Activated gamma-delta T cell treated with Interleukin-2 at 50 U/mL for 16 hours (primary cell): Measurements from ENCODE around the gene CYP4F11.
"Not testable (repeated sequence)": the region's sequence is repeated elsewhere in the genome, so short reads cannot be mapped to it uniquely, and the experiment has no call there.

ENCODE experiments used
- DNase-seq: peaks from one replicate; pipeline ENCODE4 v3.0.0-alpha.2; 2020

Gene CYP4F11, protein sequence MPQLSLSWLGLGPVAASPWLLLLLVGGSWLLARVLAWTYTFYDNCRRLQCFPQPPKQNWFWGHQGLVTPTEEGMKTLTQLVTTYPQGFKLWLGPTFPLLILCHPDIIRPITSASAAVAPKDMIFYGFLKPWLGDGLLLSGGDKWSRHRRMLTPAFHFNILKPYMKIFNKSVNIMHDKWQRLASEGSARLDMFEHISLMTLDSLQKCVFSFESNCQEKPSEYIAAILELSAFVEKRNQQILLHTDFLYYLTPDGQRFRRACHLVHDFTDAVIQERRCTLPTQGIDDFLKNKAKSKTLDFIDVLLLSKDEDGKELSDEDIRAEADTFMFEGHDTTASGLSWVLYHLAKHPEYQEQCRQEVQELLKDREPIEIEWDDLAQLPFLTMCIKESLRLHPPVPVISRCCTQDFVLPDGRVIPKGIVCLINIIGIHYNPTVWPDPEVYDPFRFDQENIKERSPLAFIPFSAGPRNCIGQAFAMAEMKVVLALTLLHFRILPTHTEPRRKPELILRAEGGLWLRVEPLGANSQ

DNA sequence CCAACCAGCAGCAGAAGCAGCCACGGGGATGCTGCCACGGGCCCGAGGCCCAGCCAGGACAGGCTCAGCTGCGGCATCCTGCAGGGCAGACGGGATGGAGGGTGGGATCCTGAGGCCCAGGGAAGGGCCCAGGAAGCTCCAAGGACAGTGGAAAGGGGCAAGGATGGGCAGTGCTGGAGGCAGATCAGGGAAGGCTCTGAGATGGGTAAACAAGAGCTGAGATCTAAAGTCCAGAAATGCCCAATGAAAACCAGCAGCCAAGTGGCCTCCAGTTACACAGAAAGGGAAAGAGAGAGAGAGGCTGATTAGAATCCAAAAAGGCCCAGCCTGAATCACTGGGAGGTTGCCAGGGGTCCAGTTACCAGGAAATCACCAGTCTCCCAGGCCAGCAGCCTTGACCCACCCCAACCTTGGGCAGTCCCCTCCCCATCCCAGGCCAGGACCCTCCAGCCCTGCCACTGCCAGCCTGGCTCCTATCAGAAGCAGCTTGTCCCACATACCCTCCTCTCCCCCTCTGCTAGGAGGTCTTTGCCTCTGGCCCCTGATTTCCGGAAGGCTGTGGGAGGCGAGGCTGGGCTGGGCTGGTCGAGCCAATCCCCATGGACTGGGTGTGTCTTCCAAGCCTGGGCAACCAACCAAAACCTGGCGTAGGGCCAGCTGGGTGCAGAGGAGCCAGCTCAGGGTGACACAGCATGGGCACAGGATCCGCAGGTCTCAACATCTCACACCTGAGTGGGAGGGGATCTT lies at the start of gene CYP4F11:
Gene CYP4F11 (minus strand): TSS at position 198 of the 747 bp plus-strand sequence. CDS start 121 bp downstream, at position 77.
- DNase-seq: no peak

DNA sequence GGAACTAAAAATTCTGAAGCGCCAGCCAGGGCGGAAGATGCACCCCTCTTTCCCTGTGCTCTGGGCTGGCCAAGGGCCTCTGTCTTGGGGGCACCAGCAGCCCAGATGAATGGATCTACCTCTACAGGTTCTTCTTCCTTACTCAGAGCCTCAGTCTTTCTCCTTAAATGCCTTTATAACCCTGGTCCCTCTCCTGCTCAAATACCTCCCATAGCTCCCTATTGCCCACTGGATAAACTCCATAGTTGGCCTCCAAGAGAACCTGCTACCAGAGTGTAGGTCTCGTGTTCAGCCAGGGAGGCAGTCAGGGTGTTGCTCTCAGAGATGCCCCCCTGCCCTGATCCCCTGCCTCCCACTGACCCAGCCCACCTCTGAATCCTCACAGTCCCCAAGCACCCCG lies 45.0 kb upstream of the CYP4F11 start:
- no peak for DNase-seq

DNA sequence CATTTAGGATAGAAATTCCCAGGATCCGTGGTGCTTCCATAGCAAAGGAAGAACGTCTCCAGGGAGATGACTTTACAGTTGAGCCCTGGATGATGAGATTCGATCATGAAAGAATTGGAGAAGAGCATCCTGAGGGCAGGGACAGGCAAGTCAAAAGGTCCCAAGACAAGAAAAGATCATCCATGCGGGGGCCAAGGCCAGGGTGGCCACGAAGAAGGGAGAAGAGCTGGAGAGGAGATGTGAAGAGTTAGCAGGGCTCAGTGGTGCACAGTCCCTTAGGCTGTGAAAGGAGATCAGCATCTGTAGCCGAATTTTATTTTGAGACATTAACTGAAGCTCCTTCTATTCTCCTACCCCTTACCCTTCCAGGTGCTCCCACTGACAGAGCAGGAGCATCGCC lies 43.4 kb upstream of the CYP4F11 start:
- no peak for DNase-seq

DNA sequence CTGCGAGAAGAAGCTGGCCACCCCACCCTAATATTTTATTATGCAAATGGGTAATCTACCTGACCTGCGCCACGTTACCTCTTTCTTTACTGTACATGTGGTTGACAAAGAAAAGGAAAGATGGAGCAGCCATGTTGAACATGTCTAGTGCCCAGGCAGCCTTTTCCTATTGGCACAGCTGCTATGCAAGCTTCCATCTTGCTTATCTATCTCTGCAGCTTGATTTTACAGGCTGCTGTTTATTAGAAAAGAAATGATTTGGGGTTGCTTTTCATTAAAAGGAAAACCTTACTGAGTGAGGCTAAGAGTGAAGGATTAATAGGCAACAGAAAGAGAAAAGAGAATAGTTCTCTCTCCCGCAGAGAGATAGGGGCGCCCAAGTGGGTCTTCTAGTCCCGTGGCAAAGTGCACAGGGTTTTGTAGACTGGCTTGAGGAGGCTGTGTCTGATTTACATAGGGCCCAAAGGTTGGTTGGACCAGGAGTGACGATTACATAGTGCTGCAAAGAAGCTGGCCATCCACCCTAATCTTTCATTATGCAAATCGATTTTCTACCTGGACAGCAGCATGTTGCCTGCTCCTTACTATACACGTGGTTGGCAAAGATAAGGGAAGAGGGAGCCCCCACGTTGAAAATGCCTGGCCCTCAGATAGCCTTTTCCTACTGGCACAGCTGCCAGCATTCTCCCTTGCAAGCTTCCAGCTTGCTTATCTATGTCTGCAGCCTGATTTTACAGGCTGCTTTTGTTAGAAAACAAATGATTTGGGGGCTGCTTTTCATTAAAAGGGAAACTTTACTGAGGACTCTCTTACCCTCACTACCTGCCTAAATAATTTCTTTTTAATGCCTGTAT lies 42.7 kb upstream of the CYP4F11 start:
- DNase-seq: no peak

DNA sequence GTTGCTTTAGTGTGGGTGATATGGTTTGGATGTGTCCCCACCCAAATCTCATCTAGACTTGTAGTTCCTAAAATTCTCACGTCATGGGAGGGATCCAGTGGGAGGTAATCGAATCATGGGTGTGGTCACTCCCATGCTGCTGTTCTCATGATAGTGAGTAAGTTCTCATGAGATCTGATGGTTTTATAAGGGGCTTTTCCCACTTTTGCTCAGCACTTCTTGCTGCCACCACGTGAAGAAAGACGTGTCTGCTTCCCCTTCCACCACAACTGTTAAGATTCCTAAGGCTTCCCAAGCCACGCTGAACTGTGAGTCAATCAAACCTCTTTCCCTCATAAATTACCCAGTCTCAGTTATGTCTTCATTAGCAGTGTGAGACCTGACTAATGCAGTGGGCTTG lies 40.5 kb upstream of the CYP4F11 start:
- no peak for DNase-seq

DNA sequence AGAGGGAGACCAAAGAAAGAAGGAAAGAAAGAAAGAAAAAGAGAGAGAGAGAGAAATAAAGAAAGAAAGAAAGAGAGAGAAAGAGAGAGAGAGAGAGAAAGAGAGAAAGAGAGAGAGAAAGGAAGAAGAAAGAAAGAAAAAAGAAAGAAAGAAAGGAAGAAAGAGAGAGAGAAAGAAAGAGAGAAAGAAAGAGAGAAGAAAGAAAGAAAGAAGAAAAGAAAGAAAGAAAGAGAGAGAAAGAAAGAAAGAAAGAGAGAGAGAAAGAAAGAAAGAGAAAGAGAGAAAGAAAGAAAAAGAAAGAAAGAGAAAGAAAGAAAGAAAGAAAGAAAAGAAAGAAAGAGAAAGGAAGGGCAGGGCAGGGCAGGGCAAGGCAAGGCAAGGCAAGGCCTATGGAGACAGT lies 37.7 kb upstream of the CYP4F11 start:
- not testable (repeated sequence) for DNase-seq

DNA sequence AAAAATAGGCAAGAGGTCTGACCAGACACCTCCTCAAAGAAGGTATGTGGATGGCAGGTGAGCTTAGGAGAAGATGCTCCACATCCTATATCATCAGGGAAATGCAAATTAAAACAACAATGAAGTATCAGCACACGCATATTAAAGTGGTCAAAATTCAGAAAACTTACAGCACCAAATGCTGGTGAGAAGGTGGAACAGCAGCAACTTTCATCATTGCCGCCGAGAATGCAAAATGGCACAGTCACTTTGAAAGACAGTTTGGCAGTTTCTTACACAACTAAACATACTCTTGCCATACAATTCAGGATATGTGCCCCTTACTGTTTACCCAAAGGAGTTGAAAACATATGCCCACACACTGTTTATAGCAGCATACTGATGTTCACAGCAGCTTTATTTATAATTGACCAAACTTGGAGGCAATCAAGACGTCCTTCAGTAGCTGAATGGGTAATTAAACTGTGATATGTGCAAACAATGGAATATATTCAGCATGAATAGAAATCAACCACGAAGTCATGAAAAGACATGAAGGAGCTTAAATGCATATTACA lies 37.0 kb upstream of the CYP4F11 start:
- DNase-seq: no peak

DNA sequence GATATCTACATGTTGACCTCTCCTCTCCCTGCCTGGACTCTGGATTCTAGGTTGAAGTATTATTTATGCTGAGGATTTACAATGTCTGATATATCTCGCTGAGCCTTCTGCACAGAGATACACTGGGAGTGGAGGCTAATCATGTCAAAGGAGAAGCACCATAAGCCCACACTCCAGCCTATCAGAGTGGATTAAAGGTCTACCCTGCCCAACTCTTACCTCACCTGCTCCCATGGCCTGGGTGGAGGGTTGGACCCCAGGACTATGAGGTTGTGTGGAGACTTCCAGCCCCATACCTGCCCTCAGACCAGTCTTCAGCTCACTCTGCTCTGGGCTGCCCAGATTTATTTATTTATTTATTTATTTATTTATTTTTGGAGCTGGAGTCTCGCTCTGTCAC lies 29.9 kb upstream of the CYP4F11 start:
- no peak for DNase-seq

DNA sequence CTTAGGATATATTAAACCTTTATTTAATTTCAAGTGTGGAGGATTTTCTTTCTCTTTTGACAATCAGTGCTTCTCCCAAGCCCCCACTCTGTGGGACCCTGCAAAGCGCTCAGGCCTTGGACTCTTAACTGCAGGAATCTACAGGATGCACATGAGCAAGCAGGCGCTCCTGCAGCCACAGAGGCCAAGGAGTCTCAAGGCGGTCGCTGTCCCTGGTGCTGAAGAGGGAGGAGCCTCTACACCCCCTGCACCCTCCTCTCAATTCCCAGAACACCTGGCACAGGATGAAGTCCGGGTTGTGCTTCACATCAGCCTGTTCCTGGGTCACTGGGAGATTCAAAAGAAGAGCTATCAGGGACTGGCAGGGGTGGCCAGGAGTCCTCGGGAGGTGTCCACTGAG lies 28.0 kb upstream of the CYP4F11 start:
- no peak for DNase-seq

DNA sequence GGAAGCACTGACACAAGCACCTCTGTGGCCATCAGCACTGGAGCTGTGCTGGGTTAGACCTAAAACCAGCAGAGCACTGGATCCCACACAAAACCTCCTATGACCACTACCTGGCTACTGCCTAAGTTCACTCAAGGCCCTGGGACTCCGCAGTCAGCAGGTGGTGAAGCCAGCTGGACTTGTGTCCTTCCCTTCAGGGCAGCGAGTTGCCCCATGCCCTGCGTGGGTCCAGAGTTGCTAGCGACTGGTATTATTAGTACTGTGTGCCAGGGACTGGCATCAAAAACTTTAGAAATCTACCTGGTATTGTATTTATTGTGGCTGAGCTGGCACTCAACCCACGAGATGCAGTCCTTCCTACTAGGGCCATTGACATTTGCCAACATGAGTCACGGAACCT lies 20.5 kb upstream of the CYP4F11 start:
- no peak for DNase-seq

DNA sequence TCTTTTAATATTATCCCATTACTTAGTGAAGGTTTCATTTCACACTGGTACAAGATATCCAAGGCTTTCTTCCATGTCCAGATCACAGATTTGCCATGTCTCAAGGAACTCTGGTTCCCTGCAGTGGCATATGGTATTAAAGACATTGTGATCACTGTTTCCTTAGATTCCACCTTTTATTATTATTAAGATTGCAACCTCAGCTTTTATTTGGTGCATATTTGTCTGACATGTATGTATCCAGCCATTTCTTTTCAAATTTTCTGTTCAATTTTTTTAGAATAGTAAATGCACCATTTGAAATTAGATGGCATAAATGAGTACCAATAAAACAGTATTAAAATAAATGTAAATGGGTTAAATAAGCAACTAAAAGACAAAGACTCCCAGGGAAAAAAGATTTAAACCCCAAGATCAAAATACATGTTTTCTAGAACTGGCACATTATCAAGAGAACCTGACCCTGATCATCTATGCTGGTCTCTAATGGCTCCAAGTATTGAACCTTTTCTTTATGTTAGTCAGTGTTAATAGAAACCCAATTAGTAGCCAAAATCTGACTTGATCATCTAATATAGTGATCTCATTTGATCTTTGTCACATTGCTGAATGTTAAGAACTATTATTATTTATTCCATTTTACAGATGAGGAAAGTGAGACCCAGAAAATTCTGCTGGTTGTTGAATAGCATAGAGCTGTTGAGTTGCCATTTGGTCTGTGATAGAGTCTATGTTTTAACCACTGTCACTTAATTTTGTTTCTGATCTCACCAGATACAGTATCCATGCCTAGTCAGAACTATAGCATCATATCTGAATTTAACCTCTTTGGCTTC lies 14.1 kb upstream of the CYP4F11 start, which contains the start of gene OR10H4:
Gene OR10H4 (plus strand): TSS at position 786 of the 836 bp plus-strand sequence. CDS start 0 bp downstream, at position 786.
- DNase-seq: no peak

DNA sequence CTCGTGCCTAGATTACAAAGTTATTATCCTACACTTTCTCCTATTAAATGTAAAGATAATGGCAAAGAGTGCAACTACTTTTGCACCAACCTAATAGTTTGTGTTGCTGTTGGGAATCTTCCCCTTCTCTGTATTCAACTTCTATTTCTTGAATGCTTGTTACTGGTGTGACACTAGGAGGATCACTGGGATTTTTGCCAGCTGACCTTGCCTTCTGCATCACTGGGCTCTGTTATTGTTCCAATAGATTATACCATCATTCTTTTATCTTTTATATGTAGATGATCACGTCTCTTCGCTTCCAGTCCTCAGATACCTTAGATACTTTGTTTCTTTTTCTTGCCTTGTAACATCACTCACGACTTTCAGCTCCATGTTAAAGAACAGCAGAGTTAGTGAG lies 11.0 kb upstream of the CYP4F11 start:
- no peak for DNase-seq

DNA sequence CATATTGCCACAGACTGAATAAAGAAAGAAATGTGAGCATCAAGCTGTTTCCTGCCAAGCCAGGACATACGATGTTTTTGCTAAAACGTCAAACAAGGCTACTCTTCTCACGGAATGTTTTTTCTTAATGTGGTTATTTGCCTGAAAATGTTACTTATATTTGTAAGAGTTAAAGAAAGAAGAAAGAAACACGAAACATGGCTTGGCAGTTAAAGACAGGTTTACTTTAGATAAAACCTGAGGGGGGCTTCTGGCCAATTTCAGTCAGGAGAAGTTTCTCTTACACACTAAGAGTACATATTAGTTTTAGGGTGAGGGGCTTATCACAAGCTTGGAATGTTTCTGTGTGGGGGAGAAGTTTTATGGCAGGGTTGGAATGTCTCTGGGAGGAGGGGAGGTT lies 10.1 kb upstream of the CYP4F11 start:
- DNase-seq: no peak

DNA sequence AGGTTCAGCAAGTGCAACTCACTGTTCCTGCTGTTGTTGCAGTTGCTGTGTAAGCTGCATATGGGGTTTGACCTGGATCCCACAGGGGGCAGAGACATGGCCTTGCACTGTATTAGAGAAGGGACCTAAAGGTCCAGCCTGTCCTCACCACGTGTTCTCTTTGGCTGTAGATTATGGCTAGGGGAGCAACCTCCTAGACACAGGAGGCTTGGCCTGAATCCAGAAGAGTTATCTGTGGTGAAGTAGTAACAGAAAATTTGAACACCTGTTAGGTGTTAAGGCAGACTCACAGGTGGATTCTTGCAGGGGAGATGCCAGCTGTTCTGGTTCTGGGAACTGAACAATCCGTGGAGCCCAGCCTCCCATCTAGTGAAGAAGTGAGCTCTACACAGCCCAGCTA lies 3.4 kb upstream of the CYP4F11 start:
- DNase-seq: no peak

DNA sequence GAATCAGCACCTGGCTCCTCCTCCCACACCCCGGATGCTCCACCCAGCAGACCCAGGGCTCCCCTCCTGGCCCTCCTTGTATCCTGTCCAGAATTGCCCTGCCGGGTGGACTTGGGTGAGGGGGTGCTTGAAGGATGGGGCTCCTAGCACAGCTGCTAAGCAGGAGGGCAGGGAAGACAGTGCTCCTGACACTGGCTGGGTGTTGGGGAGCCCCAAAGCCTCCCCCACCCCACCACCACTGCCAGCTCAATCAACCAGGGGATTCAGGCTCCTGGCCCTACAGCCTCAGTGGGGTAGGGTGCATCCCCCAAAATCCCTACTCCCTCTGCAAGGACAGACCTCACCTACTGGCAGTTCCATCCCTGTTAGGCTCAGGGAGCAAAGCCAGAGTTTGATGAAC lies 2.6 kb upstream of the CYP4F11 start:
- DNase-seq: no peak

DNA sequence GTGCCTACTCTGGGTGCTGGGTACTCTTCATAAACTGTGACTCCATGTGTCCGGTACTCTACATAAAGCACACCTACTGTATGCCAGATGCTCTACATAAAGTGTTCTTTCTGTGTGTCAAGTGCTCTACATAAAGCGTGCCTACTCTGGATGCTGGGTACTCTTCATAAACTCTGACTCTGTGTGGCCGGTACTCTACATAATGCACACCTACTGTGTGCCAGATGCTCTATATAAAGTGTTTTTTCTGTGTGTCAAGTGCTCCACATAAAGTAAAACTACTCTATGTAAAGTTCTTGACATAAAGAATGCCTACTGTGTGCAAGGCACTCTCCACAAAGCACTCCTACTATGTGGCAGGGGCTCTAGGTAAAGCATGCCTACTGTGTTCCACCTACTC lies 1.8 kb upstream of the CYP4F11 start:
- no peak for DNase-seq

DNA sequence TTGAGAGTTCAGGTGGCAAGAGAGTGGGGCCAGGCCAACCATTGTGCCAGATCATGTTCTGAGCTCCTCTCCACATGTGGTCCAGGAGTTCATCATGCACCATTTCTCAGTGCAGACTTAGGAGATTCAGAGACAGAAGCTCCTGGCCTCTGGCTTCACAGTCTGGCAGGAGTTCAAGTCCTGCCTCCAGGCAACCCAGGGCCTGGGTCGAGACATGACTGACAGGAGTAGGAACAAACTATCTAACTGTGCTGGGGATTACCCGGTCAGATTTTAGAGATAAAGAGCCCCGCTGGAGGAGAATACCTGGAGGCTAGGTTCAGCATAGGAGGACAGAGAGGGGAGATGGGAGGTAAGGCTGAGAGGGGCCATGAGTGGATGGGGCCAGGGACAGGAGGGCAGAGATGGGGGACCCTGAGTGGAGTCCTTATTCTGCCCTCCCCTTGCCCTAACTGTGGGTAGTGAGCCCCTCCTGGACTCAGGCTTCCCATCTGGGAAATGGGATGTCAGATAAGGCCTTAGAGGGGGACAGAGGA lies 906 bp upstream of the CYP4F11 start:
- no peak for DNase-seq

DNA sequence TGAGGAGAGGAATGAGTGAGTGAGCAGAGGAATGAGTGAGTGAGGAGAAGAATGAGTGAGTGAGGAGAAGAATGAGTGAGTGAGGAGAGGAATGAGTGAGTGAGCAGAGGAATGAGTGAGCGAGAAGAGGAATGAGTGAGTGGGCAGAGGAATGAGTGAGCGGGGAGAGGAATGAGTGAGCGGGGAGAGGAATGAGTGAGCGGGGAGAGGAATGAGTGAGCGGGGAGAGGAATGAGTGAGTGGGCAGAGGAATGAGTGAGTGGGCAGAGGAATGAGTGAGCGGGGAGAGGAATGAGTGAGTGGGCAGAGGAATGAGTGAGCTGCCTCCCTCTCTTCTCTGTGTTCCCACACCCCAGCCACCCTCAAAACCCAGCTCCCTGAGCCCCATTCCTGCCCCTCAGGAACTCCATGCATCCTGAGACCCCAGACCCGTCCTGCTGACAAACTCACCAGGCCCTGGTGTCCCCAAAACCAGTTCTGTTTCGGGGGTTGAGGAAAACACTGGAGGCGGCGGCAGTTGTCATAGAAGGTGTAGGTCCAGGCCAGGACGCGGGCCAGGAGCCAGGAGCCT lies 483 bp downstream of the CYP4F11 start:
- DNase-seq: not testable (repeated sequence)

DNA sequence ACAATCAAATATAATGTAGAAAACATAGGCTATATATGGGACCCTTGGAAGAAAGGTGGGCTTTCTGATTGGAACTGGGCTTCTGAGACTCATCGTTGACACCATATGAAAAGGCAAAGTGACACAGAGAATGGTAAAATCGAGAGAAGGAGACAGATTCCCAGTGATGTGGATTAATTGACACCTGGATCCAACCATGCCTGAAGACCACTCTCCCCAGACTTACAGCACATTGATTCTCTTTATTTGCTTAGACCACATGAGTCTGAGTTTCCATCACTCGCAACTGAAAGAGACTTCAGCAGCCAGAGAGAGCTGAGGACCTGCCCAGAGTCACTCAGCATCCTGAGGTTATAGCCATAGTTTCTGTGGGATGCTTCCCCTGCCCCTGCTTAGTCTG lies 6.0 kb downstream of the CYP4F11 start:
- DNase-seq: no peak

DNA sequence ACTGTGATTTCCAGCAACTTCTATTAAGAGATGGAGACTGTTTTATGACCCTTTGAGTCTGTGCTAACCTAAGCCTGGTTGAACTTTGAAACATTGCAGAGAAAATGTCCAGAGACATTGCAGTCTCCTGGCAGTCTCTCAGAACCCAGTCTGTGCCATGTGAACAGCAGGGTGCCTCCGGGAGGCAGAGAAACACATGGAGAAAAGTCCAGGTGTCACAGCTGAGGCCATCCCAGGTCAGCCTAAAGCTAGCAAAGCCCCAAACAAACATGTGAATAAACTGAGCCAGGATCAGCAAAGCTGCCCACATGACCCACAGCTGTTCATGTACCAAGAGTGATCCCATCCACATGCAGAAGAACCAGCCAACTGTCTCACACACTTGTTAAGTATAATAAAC lies 7.8 kb downstream of the CYP4F11 start:
- DNase-seq: no peak

DNA sequence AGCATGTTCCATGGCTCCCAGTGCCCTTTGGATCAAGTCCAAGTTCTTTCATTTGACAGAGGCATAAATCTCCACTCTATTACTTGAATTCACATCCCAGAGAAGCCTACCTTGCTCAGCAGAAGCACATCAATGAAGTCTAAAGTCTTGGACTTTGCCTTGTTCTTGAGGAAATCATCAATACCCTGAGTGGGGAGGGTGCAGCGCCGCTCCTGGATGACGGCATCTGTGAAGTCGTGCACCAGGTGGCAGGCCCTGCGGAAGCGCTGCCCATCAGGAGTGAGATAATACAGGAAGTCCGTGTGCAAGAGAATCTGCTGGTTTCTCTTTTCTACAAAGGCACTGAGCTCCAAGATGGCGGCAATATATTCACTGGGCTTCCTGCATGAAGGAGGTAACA lies 10.6 kb downstream of the CYP4F11 start:
- DNase-seq: no peak
